GM18907 (cell line): Measurements from ENCODE around the gene KIF3A.
A peak's percentile ranks its signal among the peaks of the same experiment; 100 is the strongest.

Source experiments
- ATAC-seq: cut with Tn5 transposase; IDR thresholded peaks from one replicate; pipeline ENCODE4 v1.9.1; 2021; ENCODE audit warnings: mild to moderate bottlenecking, moderate library complexity; ENCODE audit not compliant: unreplicated experiment

KIF3A gene

GRCh38 chr5:132663771-132664695 is 73.3 kb downstream of the KIF3A start:
- ATAC-seq, result peak; percentile 42

DNA sequence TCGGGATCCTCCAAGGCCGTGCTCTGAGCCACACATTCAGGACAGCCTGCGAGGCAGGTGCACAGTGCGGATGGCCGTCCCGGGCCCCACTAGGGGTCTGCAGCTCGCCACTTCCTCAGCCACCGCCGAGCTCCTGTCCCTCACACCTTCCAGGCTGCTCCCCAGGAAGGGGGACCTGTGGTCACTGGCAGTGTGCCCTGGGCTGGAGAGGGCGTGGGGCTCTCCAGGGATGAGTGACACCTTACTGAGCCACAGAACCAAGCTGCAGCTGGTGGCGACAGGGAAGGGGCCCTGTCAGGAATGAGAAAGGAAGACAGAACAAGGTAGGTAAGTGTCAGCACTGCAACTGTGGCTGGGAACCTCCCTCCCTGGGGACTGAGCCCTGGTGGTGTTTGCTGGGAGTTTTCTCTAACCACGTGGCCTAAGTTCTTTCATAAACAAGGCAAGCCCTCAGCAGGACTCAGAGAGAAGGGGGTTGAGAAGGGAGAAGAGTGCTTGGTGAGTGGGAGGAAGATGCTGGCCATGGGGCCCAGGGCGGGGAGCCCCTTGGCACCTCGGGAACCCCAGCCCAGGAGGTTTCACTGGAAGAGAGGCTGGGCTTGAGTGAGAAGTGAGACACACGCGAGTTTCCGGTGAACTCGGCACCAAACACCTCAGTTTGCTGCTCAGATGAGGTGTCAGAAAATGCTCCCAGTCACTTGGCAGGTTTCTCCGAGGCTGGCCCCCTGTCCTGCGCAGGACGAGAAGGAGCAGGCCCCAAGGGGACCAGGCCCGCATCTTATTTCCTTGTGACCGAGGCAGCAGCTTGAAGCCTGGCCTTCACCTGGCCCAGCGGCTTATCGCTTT is 74.2 kb downstream of the KIF3A start:
- ATAC-seq, result peak; percentile 66

GRCh38 chr5:132662004-132662401 is 75.3 kb downstream of the KIF3A start:
- no peak for ATAC-seq

GRCh38 chr5:132661231-132662003 is 75.9 kb downstream of the KIF3A start:
- ATAC-seq, result no peak

DNA sequence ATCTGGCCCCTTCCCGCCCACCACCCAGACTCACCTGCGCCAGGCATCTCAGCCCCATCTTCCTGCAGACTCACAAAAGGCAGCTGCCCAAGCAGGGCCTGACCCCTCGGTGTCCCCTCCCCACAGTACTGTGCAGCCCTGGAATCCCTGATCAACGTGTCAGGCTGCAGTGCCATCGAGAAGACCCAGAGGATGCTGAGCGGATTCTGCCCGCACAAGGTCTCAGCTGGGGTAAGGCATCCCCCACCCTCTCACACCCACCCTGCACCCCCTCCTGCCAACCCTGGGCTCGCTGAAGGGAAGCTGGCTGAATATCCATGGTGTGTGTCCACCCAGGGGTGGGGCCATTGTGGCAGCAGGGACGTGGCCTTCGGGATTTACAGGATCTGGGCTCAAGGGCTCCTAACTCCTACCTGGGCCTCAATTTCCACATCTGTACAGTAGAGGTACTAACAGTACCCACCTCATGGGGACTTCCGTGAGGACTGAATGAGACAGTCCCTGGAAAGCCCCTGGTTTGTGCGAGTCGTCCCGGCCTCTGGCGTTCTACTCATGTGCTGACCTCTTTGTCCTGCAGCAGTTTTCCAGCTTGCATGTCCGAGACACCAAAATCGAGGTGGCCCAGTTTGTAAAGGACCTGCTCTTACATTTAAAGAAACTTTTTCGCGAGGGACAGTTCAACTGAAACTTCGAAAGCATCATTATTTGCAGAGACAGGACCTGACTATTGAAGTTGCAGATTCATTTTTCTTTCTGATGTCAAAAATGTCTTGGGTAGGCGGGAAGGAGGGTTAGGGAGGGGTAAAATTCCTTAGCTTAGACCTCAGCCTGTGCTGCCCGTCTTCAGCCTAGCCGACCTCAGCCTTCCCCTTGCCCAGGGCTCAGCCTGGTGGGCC is 77.5 kb downstream of the KIF3A start:
- ATAC-seq, result no peak

GRCh38 chr5:132658381-132659302 is 78.7 kb downstream of the KIF3A start:
- ATAC-seq, result no peak

GRCh38 chr5:132657676-132658380 is 79.5 kb downstream of the KIF3A start, which contains the start of gene IL13:
IL13 (plus strand) TSS chr5:132658173; CDS start chr5:132658187, 14 bp downstream.
- ATAC-seq, result no peak

GRCh38 chr5:132656774-132657355 is 80.5 kb downstream of the KIF3A start:
- ATAC-seq, result no peak

DNA sequence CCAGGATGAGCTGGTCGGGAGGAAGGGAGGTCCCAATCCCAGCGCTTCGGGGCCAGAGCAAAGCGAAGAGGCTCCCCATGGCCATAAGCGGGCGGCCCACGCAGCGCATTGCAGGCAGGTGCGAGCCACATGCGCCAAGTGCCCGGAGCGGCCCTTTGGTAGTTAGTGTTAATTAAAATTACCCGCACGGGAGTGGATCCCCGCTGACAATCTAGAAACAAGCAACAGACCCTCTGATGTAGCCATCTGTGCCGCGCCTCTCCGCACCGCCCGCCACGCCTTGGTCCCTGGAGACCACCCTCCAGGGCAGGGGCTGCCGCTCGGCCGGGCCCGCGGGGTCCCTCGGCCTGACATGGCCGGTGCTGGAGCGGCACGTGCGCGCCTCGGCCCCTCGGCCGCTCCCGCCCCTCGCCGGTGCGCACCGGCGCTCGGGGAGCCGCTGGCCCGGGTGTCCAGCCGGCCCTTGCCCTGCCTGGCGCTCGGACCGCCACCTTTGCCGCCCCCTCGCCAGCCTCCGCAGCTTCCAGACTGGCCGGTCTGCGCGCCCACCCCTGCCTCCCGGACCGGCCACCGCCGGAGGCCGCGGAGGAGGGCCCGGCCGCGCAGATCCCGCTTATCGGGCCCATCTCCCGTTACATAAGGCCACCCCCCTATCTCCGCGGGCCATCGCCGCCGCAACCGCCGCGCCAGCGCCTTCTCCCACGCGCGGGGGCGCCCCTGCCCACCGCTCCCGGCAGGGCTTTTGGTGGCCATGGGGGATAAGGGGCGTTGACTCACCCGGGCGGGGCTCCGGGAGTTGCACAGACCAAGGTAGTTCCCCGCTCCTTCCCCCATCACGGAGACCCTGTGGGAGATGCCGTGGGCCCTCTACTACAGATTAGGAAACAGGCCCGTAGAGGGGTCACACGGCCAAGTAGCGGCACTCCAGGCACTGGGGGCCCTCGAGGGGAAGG is 81.2 kb downstream of the KIF3A start:
- no peak for ATAC-seq

DNA sequence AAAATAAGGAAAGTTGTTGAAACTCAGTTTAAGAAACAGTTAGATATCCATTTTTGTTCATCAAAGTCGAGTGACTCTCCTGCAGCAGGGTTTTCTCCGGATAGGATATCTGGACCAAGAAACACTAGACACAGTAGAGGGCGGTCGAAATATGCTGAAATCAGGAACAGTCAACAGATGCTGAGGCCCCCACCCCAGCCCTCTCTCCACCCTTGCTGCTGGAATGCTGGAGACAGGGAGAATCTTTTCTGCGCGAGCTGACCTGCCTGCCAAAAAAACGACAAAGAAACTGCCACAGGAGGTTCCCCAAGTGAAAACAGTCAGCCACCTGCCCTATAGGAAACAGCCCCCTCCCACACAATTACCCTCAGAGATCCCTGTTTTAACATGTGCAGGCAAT is 83.6 kb downstream of the KIF3A start:
- ATAC-seq, result no peak

GRCh38 chr5:132651838-132652469 is 85.4 kb downstream of the KIF3A start:
- ATAC-seq, result no peak

DNA sequence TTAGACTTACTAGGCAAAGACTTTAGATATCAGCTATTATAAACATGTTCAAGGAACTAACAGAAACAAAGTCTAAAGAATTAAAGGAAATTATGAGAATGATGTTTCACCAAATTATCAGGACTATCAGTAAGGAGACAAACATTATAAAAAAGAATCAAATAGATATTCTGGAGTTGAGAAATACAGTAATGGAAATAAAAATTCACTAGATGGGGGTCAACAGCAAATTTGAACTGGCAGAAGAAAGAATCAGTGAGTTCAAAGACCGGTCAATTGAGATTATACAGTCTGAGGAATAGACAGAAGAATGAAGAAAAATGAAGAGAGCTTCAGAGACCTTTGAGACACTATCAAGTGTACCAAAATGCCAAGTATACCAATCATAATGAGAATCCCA is 89.0 kb downstream of the KIF3A start:
- no peak for ATAC-seq

GRCh38 chr5:132647473-132647872 is 89.9 kb downstream of the KIF3A start:
- ATAC-seq, result no peak

DNA sequence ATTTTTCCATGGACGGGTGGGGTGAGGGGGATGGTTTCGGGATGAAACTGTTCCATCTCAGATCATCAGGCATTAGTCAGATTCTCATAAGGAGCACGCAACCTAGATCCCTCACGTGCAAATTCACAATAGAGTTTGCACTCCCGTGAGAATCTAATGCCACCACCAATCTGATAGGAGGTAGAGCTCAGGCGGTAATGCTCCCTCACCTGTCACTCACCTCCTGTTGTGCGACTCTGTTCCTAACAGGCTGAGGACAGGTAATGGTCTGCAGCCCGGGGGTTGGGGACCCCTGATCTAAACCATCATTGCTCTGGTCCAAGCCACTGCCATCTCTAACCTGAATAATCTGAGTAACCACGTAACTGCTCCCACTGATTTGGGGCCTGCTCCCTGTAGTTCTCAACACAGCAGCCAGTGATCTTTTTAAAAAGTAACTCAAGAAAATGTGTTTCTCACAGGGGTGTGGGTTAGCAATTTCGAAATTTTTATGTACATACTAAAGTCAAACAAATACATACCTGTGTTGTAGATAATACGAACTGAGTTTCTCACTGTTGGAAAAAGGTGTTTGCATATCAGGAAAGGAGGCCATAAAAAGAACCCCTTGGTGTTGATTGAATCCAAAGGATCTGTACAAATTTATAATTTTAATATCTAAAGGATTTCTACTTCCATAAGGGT is 90.6 kb downstream of the KIF3A start:
- no peak for ATAC-seq

GRCh38 chr5:132644177-132644576 is 93.2 kb downstream of the KIF3A start:
- ATAC-seq, result no peak
